Left lung (tissue), 10 donors: ENCODE results near the gene RXRA. TPM values are rescaled to one million over a fixed set of nuclear protein-coding genes. Genes with fewer than 3 reads are reported as not detected.

Experiments
- ATAC-seq: fragments of 200-7000 bp; cut with Tn5 transposase; one replicate; pipeline ENCODE4 v1.9.1; 2020; ENCODE audit warnings: moderate library complexity
- DNase-seq, 4 donors: peaks; one replicate each; pipeline ENCODE4 v3.0.0-alpha.2; 2013 to 2020
- H3K27ac ChIP-seq, 2 donors: fragments of 200-600 bp; sonication (generic) in 1 of 2; one replicate each; pipeline versions ENCODE4 v1.5.0 to v1.8.0; 2020 to 2021
- H3K27me3 ChIP-seq, 2 donors: fragments of 200-600 bp; sonication (generic) in 1 of 2; one replicate each; pipeline versions ENCODE4 v1.5.0 to v1.8.0; 2020 to 2021
- H3K36me3 ChIP-seq, 2 donors: fragments of 200-600 bp; sonication (generic) in 1 of 2; one replicate each; pipeline versions ENCODE4 v1.5.0 to v1.8.0; 2020 to 2021
- H3K4me1 ChIP-seq, 2 donors: fragments of 200-600 bp; one replicate each; pipeline ENCODE4 v1.8.0; 2021
- H3K4me3 ChIP-seq, 2 donors: fragments of 200-600 bp; sonication (generic) in 1 of 2; one replicate each; pipeline versions ENCODE4 v1.5.0 to v1.8.0; 2020 to 2021; ENCODE audit warnings: mild to moderate bottlenecking in 1 of 2
- H3K9me3 ChIP-seq, 2 donors: fragments of 200-600 bp; sonication (generic) in 1 of 2; one replicate each; pipeline versions ENCODE4 v1.5.0 to v1.8.0; 2020 to 2021
- CTCF ChIP-seq, 2 donors: fragments of 200-600 bp; sonication (generic) in 1 of 2; IDR thresholded peaks; one replicate each; pipeline versions ENCODE4 v1.5.0 to v1.8.0; 2021; ENCODE audit warnings: antibody characterized with exemption in 2 of 2
- intact Hi-C, 2 donors: fragments of 100-400 bp; cut with DNase I; formaldehyde crosslinking; loops; one replicate each; pipeline versions ENCODE4 v1.11.2 to v1.14.2; 2022
- polyA plus RNA-seq, 6 donors: library from polyadenylated mRNA; unstranded; fragments of 120-200 nt; gene quantifications; one replicate each; pipeline ENCODE4 v1.2.1, GENCODE V29; 2013; ENCODE audit not compliant: insufficient read length in 6 of 6
- total RNA-seq, 2 donors: library from RNA; stranded (reverse); fragmentation: NEBNext Ultra II Directional; extraction: Animal tissue kit (Norgen Biotek cat#: 25700); gene quantifications; one replicate each; pipeline ENCODE4 v1.2.1, GENCODE V29; 2021
- donor health status: DM: no; HTN: yes; CAD: no.
- donor health status: DM: no; HTN: no; CAD: no.

Gene RXRA
- total and polyA plus RNA-seq, 8 donors = 42.2 to 79.5 (median 55.7) TPM

DNA sequence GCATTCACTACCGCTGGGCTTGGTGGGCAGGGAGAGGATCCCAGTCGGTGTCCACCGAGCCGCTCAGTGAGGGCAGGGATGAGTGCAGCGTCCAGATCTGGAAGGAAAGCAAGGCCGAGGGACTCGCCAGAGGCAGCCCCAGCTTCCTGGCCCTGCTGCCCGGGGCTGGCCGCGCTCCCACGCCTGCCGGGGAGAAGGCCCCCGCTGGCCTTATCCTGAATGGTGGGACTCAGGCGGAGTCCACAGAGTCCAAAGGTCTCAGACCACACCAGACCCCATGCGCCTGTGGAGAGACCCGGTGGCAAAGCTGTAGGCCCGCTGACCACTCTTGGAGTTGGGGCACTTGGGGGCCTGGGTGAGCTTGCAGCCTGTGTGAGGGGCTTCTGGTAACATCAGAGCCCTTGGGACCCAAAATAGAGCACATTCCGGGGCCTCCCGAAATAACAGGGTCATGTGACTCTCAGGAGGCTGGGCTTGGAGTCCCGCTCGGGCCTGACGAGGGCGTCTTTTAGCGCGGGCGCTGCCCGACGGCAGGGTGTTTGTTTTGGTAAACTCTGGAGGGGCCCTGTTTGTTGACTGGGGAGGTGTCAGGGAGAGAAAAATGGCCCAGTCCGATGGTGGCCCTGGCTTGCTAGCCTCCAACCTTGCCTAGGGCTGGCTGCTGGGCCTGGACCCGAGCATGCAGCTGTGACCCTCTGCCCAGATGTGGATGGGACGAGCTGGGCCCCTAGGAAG is 2.8 kb downstream of the RXRA start:
- Histone ChIP-seq H3K36me3 (no peaks in the 10 kb centered on the region), H3K27me3 (no peaks in the 10 kb centered on the region), H3K4me1 (peaks cover 52 to 81% of the 10 kb centered on the region in 2 donors), H3K27ac (peak overlapping the region; percentile 77 to 84), H3K9me3 (no peaks in the 10 kb centered on the region), H3K4me3 (peak overlapping the region; percentile 56 to 78)
- DNase-seq (peak in 2 of 4 donors; percentile 61 to 76), ATAC-seq (peak; percentile 21)
- TF ChIP-seq CTCF (IDR thresholded peaks at IDR 0.05) = no peak
- intact Hi-C loops = no loop called here

- no peak for TF ChIP-seq CTCF (IDR thresholded peaks at IDR 0.05)
- Histone ChIP-seq H3K9me3 (no peaks in the 10 kb centered on the region), H3K36me3 (no peaks in the 10 kb centered on the region), H3K27ac (peak overlapping the region; percentile 77 to 84), H3K4me1 (peaks cover 53 to 82% of the 10 kb centered on the region in 2 donors), H3K27me3 (no peaks in the 10 kb centered on the region), H3K4me3 (peak overlapping the region in 1 of 2 donors; percentile 78)
- ATAC-seq = no peak
- intact Hi-C loops = no loop called here
- DNase-seq = no peak
Observed at GRCh38 chr9:134329576-134329855, 3.3 kb downstream of the RXRA start.

DNA sequence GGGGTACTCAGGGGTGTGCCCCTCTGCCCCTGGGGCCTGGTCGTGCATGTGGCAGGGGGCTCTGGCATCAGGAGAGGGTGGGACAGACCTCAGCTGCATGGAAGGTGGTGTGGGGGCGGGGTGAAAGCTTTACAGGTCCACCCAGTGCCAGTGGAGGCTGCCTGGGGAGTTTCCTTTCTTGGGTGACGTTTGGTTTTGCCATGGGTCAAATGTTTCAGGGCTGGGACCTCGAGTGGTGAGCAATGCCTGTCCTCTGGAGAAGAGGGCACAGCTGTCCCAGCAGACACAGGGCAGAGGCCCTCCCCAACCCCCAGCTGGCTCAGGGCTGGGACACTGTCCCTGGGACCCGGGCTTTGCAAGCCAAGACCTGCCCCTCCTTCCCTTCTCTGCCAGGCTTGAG is 3.6 kb downstream of the RXRA start:
- H3K4me3 ChIP-seq = no peak overlapping the region

DNA sequence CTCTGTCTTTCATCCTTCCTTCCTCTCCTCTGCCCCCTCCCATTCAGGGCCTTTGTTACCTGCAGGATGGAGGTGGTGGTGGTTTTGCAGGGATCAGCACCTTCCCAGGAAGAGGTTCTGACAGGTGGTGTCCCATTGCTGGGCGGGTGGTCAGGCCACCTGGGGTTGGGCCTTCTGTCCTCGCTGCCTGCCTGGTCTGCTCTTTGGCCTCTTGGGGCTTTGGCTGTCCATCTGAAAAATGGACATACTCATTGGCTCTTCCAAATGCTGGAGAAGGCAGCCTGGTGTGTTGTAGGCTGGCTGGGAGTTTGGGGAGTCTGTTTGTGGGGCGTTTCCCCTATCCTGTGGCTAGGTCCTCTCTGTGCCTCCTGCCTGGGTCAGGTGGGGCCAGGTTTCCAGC is 4.3 kb downstream of the RXRA start:
- no peak for TF ChIP-seq CTCF (IDR thresholded peaks at IDR 0.05)
- Histone ChIP-seq H3K27me3 (no peaks in the 10 kb centered on the region), H3K4me3 (no peak overlapping the region), H3K4me1 (peaks cover 46 to 84% of the 10 kb centered on the region in 2 donors), H3K27ac (no peak overlapping the region), H3K36me3 (no peaks in the 10 kb centered on the region), H3K9me3 (no peaks in the 10 kb centered on the region)
- intact Hi-C loops = loop anchor here in 1 of 2 donors (10.0 kb wide), 1 partner anchor 64 kb away; no protein-coding TSS in a partner anchor
- ATAC-seq = no peak
- DNase-seq = peak in 1 of 4 donors; percentile 55

More for the DNA sequence above, 3.6 kb downstream of the RXRA start:
- H3K9me3 ChIP-seq = no peaks in the 10 kb centered on the region
- no peaks in the 10 kb centered on the region for H3K27me3 ChIP-seq
- no peak for TF ChIP-seq CTCF (IDR thresholded peaks at IDR 0.05)
- ATAC-seq (no peak), DNase-seq (peak in 1 of 4 donors; percentile 49)
- intact Hi-C loops = loop anchor here in 1 of 2 donors (10.0 kb wide), 1 partner anchor 65 kb away; no protein-coding TSS in a partner anchor
- H3K27ac ChIP-seq = peak overlapping the region in 1 of 2 donors; percentile 77
- H3K36me3 ChIP-seq = no peaks in the 10 kb centered on the region
- H3K4me1 ChIP-seq = peaks cover 51 to 82% of the 10 kb centered on the region in 2 donors

DNA sequence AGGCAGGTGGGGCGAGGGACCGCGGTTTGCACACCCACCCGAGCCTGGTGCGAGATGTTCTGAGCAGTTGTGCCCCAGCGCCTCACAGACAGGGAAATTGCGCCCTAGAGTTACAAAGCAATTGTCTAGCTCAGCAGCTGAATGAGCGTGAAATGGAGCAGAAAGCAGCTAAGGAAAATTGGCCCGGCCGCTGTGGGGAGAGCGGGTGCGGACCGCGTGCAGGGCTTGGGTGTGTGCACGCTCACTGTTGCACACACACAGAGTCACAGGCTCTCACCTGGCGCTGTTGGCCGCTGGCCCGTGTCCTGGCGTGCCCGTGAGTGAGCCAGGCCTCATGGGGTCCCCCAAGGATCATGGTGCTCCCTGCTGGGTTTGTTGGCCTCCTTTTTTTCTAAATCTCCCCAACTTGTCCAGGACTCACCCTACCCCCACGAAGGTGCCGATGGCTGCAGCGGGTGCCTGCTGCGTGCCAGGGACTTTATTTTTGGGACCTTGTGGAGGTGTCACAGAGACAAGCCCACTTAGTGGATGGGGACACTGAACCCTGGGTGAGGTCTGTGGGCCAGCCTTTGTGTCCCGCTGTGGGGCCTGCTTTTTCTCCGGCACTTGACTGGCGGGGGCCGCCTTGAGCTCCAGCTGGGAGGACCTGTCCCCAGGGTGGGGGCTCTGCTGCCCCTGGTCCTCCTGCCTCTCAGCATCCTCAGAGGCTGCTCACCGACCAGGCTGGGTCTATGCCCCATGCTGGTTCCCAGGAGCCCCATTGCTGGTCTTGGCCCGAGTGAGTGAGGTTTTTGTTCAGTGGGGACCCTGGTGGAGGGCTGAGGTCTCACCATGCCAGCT is 5.2 kb downstream of the RXRA start:
- Histone ChIP-seq H3K27me3 (no peaks in the 10 kb centered on the region), H3K27ac (no peak overlapping the region), H3K9me3 (no peaks in the 10 kb centered on the region), H3K4me3 (no peak overlapping the region), H3K4me1 (peaks cover 46 to 92% of the 10 kb centered on the region in 2 donors), H3K36me3 (no peaks in the 10 kb centered on the region)
- DNase-seq (peak in 1 of 4 donors; percentile 67), ATAC-seq (no peak)
- TF ChIP-seq CTCF (IDR thresholded peaks at IDR 0.05) = no peak
- intact Hi-C loops = loop anchor here in 1 of 2 donors (10.0 kb wide), 1 partner anchor 63 kb away; no protein-coding TSS in a partner anchor
